HG03460 (cell line): Measurements from ENCODE around the gene MMP17.
A peak's percentile ranks its signal among the peaks of the same experiment; 100 is the strongest.

Experiments
- ATAC-seq: cut with Tn5 transposase; IDR thresholded peaks from one replicate; pipeline ENCODE4 v1.9.1; 2021; ENCODE audit not compliant: unreplicated experiment

MMP17 gene

DNA sequence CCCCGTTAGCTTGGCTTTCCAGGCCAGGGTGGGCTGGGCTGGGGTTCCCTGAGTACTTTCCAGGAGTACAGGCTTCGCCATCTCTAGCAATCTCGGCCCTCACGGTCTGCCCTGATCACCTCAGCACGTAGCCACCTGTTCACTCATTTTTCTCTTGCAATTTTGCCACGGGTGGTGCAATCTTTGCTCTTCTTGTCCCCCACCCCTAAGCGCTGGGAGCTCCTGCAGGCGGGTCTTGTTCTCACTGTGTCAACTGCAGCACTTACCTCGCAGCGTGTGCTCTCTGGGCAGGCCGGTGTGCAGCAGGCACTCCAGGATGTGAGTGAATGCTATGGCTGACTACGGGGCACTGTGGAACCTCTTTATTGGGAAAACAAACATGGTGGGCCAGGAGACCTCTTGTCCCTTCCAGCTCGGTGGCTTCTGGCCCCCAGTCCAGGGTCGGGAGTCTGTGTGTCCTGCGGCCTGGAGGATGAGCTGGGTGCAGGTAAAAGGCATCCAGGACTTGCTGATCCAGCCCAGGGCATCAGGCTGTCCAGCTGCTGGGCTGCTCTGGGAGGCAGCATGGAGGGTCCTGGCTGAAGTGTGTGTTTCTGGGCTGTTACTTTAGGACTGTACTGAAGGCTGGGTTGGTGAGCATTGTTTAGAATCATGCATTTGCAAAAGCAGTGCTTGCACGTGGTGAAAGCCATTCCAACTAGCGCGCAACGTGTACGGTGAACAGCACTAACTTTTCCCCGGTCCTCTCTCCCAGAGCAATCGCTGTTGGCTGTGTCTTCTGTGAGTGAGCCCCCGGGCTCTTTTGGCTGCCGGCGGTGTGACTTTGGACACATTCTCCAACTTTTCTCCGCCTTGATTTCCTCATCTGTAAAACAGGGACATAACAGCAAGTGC lies 64.8 kb downstream of the MMP17 start:
- ATAC-seq, result no peak

- no peak for ATAC-seq
Observed at GRCh38 chr12:131893605-131894312, 65.6 kb downstream of the MMP17 start.

DNA sequence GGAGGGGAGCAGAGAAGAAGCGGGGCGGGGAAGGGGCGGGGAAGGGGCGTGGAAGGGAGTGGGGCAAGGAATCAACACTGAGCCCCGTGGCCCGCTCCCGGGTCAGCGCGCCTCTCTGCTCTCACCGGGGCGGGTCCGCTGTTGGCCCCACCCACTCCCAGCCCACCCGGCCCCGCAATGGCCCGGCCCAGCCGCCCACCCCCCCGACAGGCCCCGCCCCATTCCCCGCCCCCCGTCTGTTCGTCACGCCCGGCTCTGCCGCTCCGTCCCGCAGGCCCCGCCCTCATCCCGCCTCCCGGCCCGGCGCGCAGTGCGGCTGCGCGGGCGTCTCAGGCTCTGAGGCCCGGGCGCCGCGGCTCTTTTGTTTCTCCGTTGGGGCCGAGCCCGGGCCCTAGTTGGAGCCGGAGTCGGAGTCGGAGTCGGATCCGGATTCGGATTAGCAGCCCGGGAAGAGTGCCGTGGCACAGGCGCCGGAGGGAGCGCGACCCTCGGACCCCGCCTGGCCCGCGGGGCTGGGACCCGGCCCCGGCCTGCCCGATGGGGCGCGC lies 66.2 kb downstream of the MMP17 start, which contains the start of gene ULK1:
TSS of gene ULK1 (plus strand) at position 310 of the 548 bp plus-strand sequence. CDS start 380 bp downstream, outside the sequence.
- peak; percentile 74 for ATAC-seq

- no peak for ATAC-seq
Observed at GRCh38 chr12:131894981-131895639, 66.9 kb downstream of the MMP17 start.

- peak; percentile 2 for ATAC-seq
Observed at GRCh38 chr12:131895640-131896079, 67.5 kb downstream of the MMP17 start.

DNA sequence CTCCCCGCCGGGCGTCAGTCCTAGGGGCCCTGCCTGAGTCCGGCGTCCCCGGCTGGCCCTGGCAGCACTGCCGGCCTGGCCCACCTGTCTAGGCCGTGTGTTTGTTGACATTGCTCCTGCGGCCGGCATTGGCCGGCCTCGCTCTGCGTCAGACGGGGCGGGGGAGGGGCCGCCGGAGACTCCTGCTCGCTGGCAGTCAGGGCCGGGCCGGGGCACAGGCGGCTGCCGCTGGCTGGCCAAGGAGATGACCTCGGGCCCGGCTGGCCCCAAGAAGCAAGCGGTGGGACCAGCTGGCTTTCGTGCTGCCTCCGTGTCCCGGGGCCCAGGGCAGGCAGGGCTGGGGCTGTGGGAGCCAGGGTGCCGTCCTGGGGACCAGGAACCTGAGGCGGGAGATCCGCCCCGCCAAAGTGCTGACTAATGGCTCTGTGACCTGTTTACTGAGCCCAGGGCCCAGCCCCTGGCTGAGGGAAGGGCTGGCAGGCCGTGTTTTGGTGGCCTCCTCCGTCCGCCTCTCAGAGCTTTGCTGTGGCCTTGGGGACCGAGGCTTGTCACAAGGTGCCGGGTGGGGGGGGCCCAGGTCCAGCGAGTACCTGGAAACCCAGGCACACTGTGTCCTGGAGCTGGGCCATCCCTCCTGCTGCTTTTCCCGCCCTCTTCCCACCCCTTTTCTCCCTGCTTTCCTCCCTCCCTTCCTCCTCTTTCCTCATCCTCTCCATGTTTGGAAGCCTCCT lies 68.1 kb downstream of the MMP17 start:
- ATAC-seq, result peak; percentile 59

DNA sequence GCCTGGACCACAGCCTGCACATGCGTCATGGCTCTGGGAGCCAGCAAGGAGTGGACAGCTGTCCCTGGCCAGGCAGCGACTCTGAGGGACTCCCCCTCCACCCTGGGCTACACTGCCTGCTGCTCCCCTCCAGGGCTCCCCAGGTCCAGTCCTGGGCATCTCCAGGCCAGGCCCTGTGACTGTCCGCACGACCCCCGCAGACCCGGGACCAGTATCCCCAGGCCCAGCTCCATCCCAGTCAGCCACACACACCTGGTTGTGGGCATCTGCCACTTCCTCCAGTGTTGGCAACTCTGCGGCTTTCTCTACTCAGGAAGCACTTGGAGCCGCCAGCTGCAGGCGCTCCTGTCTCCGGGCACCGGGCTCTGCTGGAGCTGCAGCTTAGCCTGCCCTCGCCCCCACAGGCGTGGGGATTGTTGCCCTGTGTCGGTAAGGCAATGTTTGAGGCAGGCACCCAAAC lies 68.6 kb downstream of the MMP17 start:
- ATAC-seq, result no peak

- ATAC-seq, result no peak
Observed at GRCh38 chr12:131897276-131897675, 69.1 kb downstream of the MMP17 start.

DNA sequence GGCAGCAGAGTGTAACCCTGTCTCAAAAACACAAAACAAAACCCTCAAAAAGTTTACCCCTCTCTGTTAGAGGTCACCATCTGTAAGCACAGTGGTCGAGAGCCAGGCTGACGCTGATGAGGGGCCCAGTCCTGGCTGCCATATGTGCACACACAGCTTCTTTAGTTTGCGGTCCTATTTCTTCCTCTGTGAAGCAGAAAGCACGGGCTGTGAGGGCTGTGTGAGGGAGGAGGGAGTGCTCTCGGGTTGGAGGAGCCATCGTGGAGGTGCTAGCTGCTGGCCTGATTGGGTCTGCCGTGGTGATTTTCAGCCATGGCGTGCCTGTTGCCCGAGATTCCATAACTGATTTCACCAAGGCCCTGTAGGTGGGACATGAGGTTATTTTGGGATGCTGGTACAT lies 69.7 kb downstream of the MMP17 start:
- no peak for ATAC-seq

- ATAC-seq, result no peak
Observed at GRCh38 chr12:131900397-131900796, 72.2 kb downstream of the MMP17 start.
